Gastrocnemius medialis (tissue), 4 donors: ENCODE measurements around the gene FXN. TPM values are rescaled to one million over a fixed set of nuclear protein-coding genes. Genes with fewer than 3 reads are reported as not detected.

Experiments
- ATAC-seq, 2 donors: fragments of 150-250 bp; one replicate each; pipeline ENCODE4 v1.9.1; 2016
- DNase-seq, 2 donors: peaks; one replicate each; pipeline ENCODE4 v3.0.0-alpha.2; 2019
- H3K27ac ChIP-seq, 4 donors: fragments of 200-600 bp; sonication (generic); 1 replicate in 1 of 4; 2 replicates in 3 of 4; pipeline ENCODE4 v1.5.1; 2016 to 2018; ENCODE audit warnings: mild to moderate bottlenecking in 2 of 4, moderate library complexity in 1 of 4
- H3K27me3 ChIP-seq, 3 donors: fragments of 200-600 bp; sonication (generic) in 2 of 3; 1 replicate in 1 of 3; 2 replicates in 2 of 3; pipeline versions ENCODE4 v1.5.1 to v1.6.0; 2016 to 2019; ENCODE audit warnings: mild to moderate bottlenecking in 1 of 3, moderate library complexity in 1 of 3
- H3K36me3 ChIP-seq, 2 donors: fragments of 200-600 bp; sonication (generic) in 1 of 2; one replicate each; pipeline ENCODE4 v1.5.1; 2017 to 2018
- H3K4me1 ChIP-seq, 2 donors: fragments of 200-600 bp; sonication (generic) in 1 of 2; one replicate each; pipeline ENCODE4 v1.5.1; 2016 to 2017; ENCODE audit warnings: mild to moderate bottlenecking in 2 of 2
- H3K4me3 ChIP-seq, 4 donors: fragments of 200-600 bp; sonication (generic) in 3 of 4; 1 replicate in 1 of 4; 2 replicates in 3 of 4; pipeline ENCODE4 v1.5.1; 2016 to 2019; ENCODE audit warnings: mild to moderate bottlenecking in 2 of 4
- H3K9me3 ChIP-seq, 3 donors: fragments of 200-600 bp; sonication (generic) in 2 of 3; 1 replicate in 1 of 3; 2 replicates in 2 of 3; pipeline ENCODE4 v1.5.1; 2016 to 2019
- CTCF ChIP-seq, 5 experiments: fragments of 450-650 bp in 3 of 5; fragments of 200-600 bp in 2 of 5; sonication (generic) in 2 of 5; IDR thresholded peaks in 4 of 5; conservative IDR thresholded peaks in 1 of 5; 1 replicate in 4 of 5; 2 replicates in 1 of 5; pipeline ENCODE4 v1.5.1; 2016 to 2019; ENCODE audit warnings: antibody characterized with exemption in 5 of 5, mild to moderate bottlenecking in 3 of 5, moderate library complexity in 3 of 5
- POLR2A ChIP-seq, 2 donors: fragments of 450-650 bp; IDR thresholded peaks; one replicate each; pipeline ENCODE4 v1.6.1; 2017; ENCODE audit warnings: antibody characterized with exemption in 2 of 2, mild to moderate bottlenecking in 2 of 2, moderate library complexity in 2 of 2
- in situ Hi-C, 4 donors: fragments of 200-750 bp; cut with MboI; loops; one replicate each; pipeline versions ENCODE4 v1.15.0 to v1.8.0; 2017; ENCODE audit warnings: low sequenced_read_pairs in 4 of 4
- intact Hi-C: fragments of 100-400 bp; cut with DNase I; formaldehyde crosslinking; loops from one replicate; pipeline ENCODE4 v1.15.1; 2023; ENCODE audit warnings: low total_unique reads
- total RNA-seq, 4 donors: library from RNA; depleted of rRNA; stranded (reverse); fragments of >200 nt; gene quantifications; one replicate each; pipeline versions ENCODE4 v1.1.0 to v1.2.3, GENCODE V29; 2016

Gene FXN
- total RNA-seq, 4 donors from 2014 or later: 5.5 to 23.4 (median 14.0) TPM

DNA sequence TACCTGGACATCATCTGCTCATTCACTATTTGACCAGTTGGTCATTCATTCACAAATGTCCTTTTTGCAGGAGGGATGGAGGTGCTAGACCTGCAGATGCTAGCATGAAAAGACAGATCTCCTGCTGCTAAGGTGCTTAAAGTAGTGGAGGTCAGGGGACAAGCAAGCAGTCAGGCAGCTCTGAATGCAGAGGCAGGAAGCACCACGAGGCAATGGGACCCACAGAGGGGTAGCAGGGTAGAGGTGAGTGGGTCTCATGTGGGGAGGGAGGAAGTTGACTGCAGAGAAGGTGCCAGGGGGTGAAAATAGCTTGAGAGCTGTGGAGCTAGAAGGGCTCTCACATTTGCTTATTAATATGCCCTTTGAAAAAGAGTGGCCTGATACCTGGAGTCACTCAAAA is 25.2 kb downstream of the FXN start:
- TF ChIP-seq CTCF (IDR thresholded peaks at IDR 0.05 in 4 of 5, conservative IDR thresholded peaks at IDR 0.05 in 1 of 5) (no peak), POLR2A (IDR thresholded peaks at IDR 0.05) (no peak)
- Histone ChIP-seq H3K27ac (no peak overlapping the region), H3K4me1 (no peaks in the 10 kb centered on the region), H3K9me3 (no peaks in the 10 kb centered on the region), H3K4me3 (no peak overlapping the region), H3K27me3 (no peaks in the 10 kb centered on the region), H3K36me3 (peaks cover 2 to 13% of the 10 kb centered on the region in 2 donors)
- in situ Hi-C loops: no loop called here
- ATAC-seq: no peak
- intact Hi-C loops: no loop called here
- DNase-seq: no peak

DNA sequence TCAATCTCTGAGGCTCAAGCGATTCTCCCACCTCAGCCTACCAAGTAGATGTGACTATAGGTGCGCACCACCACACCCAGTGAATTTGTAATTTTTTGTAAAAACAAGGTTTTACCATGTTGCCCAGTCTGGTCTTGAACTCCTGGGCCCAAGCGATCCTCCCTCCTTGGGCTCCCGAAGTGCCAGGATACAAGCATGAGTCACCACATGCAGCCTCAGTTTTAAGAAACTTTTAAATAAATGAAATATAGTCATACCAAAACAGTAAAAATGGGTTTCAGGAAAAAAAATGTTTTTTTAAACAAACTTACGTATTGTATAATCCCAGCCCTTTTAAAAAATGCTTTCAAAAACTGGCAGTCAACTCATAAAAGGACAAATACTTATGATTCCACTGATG is 26.6 kb downstream of the FXN start:
- H3K9me3 ChIP-seq: no peaks in the 10 kb centered on the region
- H3K4me3 ChIP-seq: no peak overlapping the region
- ATAC-seq: no peak
- H3K27ac ChIP-seq: no peak overlapping the region
- no peak for TF ChIP-seq POLR2A (IDR thresholded peaks at IDR 0.05)
- TF ChIP-seq CTCF (IDR thresholded peaks at IDR 0.05 in 4 of 5, conservative IDR thresholded peaks at IDR 0.05 in 1 of 5): no peak
- H3K36me3 ChIP-seq: peaks cover 3 to 13% of the 10 kb centered on the region in 2 donors
- intact Hi-C loops: no loop called here
- in situ Hi-C loops: no loop called here
- H3K27me3 ChIP-seq: no peaks in the 10 kb centered on the region
- no peak for DNase-seq
- no peaks in the 10 kb centered on the region for H3K4me1 ChIP-seq

GRCh38 chr9:69063839-69064238 is 28.3 kb downstream of the FXN start:
- in situ Hi-C loops: no loop called here
- no peaks in the 10 kb centered on the region for H3K9me3 ChIP-seq
- ATAC-seq (no peak), DNase-seq (no peak)
- no peaks in the 10 kb centered on the region for H3K27me3 ChIP-seq
- intact Hi-C loops: no loop called here
- peaks cover 0 to 4% of the 10 kb centered on the region in 2 donors for H3K4me1 ChIP-seq
- H3K36me3 ChIP-seq: peaks cover 3 to 13% of the 10 kb centered on the region in 2 donors
- no peak overlapping the region for H3K27ac ChIP-seq
- TF ChIP-seq CTCF (IDR thresholded peaks at IDR 0.05 in 4 of 5, conservative IDR thresholded peaks at IDR 0.05 in 1 of 5) (no peak), POLR2A (IDR thresholded peaks at IDR 0.05) (no peak)
- no peak overlapping the region for H3K4me3 ChIP-seq

DNA sequence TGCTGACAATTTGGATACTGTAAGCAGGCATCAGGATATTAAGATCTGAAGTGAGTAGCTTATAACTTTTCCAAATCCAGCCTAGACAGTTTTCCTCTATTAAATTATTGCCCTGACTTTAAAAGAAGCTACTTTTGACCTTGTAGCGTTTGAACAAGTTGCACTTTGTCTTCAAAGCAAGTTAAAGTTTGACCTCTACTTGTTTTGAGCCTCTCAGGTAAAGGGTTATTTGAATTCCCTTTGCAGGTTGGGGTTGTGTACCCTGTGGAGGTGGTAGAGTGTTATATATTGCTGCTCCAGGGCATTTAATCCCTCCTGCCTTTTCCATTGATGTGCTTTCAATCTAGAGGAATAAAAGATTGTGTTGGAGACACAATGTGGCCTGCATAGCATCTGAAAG is 30.1 kb downstream of the FXN start:
- no peak for ATAC-seq
- intact Hi-C loops (no loop called here), in situ Hi-C loops (no loop called here)
- no peak overlapping the region for H3K27ac ChIP-seq
- no peaks in the 10 kb centered on the region for H3K9me3 ChIP-seq
- peaks cover 3 to 13% of the 10 kb centered on the region in 2 donors for H3K36me3 ChIP-seq
- H3K27me3 ChIP-seq: no peaks in the 10 kb centered on the region
- no peak for DNase-seq
- no peak for TF ChIP-seq CTCF (IDR thresholded peaks at IDR 0.05 in 4 of 5, conservative IDR thresholded peaks at IDR 0.05 in 1 of 5)
- TF ChIP-seq POLR2A (IDR thresholded peaks at IDR 0.05): no peak
- no peak overlapping the region for H3K4me3 ChIP-seq
- H3K4me1 ChIP-seq: peaks cover 0 to 4% of the 10 kb centered on the region in 2 donors

- Histone ChIP-seq H3K27ac (no peak overlapping the region), H3K9me3 (no peaks in the 10 kb centered on the region), H3K4me3 (no peak overlapping the region), H3K36me3 (peaks cover 3 to 13% of the 10 kb centered on the region in 2 donors), H3K27me3 (no peaks in the 10 kb centered on the region), H3K4me1 (peaks cover 0 to 4% of the 10 kb centered on the region in 2 donors)
- TF ChIP-seq CTCF (IDR thresholded peaks at IDR 0.05 in 4 of 5, conservative IDR thresholded peaks at IDR 0.05 in 1 of 5): no peak
- no peak for TF ChIP-seq POLR2A (IDR thresholded peaks at IDR 0.05)
- intact Hi-C loops (no loop called here), in situ Hi-C loops (no loop called here)
- no peak for DNase-seq
- ATAC-seq: no peak
Observed at GRCh38 chr9:69066955-69067354, 31.4 kb downstream of the FXN start.
